ENCODE results near the gene NKX3-2.

The NKX3-2 gene

DNA sequence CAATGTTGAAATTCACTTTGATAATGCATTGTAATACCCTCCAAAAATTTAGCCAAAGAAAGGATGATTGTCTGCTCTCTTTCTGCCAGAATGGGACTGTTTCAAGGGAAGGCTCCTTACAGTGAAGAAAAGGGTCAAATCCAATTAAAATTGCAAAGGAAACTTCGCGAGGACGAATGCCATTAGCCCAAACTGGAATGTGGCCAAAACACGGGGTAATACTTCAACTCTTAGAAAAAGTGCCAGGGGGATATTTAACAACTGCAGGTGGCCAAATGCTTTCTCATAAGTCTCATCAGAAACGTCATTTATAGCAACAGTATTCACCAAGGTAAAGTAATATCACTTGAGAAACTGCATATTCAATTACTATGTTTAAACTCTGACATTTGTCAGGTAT lies 29.0 kb downstream of the NKX3-2 start:
- in situ Hi-C loops (cut with MboI; ENCODE audit: low sequenced_read_pairs, unreplicated experiment) = no loop called here
- no peak for TF ChIP-seq CTCF (IDR thresholded peaks at IDR 0.05; ENCODE audit: borderline replicate concordance, control extremely low read depth, extremely low read depth, insufficient read depth, missing control alignments)
- DNase-seq (ENCODE audit: low spot score) = no peak

- no peak for TF ChIP-seq CTCF (IDR thresholded peaks at IDR 0.05; ENCODE audit: borderline replicate concordance, control extremely low read depth, extremely low read depth, insufficient read depth, missing control alignments)
- in situ Hi-C loops (cut with MboI; ENCODE audit: low sequenced_read_pairs, unreplicated experiment) = no loop called here
- no peak for DNase-seq (ENCODE audit: low spot score)
Observed at GRCh38 chr4:13514722-13515121, 29.6 kb downstream of the NKX3-2 start.

DNA sequence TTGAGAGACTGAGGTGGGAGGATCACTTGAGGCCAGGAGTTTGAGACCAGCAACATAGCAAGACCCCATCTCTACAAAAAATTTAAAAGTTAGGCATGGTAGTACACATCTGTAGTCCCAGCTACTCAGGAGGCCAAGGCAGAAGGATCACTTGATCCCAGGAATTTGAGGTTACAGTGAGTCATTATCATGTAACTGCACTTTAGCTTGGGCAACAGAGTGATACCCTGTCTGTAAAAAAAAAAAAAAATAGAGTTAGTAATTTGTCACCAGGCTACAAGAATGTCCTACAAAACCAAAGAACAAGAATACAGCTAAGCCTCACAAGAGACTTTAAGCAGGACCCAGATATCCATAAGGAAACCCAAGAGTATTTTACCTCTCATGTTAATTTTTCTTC lies 33.2 kb downstream of the NKX3-2 start:
- TF ChIP-seq CTCF (IDR thresholded peaks at IDR 0.05; ENCODE audit: borderline replicate concordance, control extremely low read depth, extremely low read depth, insufficient read depth, missing control alignments) = no peak
- in situ Hi-C loops (cut with MboI; ENCODE audit: low sequenced_read_pairs, unreplicated experiment) = no loop called here
- DNase-seq (ENCODE audit: low spot score) = no peak

DNA sequence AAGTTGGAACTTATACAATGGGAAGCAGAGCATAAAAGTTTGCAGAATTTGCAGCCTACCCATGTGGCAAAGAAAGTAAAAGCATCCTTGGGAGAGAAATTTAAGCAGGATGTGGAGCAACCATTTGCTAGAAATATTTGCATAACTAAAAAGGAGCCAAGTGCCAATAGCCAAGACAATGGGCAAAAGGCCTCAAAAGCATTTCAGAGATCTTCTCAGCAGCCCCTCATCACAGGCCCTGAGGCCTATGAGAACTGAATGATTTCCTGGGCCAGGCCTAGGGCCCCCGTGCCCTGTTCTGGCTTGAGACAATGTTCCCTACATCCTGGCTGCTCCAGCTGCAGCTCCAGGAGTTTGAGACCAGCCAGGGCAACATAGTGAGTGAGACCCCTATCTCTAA lies 34.9 kb downstream of the NKX3-2 start:
- in situ Hi-C loops (cut with MboI; ENCODE audit: low sequenced_read_pairs, unreplicated experiment) = no loop called here
- no peak for DNase-seq (ENCODE audit: low spot score)
- no peak for TF ChIP-seq CTCF (IDR thresholded peaks at IDR 0.05; ENCODE audit: borderline replicate concordance, control extremely low read depth, extremely low read depth, insufficient read depth, missing control alignments)

DNA sequence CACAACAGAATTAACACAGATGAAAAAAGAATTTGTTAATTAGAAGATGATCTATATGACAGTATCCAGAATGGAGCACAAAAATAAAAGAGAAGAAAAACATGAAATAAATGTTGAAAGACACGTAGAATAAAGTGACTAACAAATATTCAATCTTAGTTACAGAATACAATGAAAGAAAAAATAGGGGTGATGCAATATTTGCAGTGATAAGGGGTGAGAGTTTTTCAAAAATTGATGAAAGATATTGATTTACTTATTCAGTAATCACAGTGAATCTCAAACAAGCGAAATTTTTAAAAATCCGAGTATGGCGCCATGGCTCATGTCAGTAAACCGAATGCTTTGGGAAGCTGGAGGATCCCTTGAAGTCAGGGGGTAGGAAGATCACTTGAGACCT lies 39.9 kb downstream of the NKX3-2 start:
- in situ Hi-C loops (cut with MboI; ENCODE audit: low sequenced_read_pairs, unreplicated experiment) = no loop called here
- TF ChIP-seq CTCF (IDR thresholded peaks at IDR 0.05; ENCODE audit: borderline replicate concordance, control extremely low read depth, extremely low read depth, insufficient read depth, missing control alignments) = no peak
- no peak for DNase-seq (ENCODE audit: low spot score)

DNA sequence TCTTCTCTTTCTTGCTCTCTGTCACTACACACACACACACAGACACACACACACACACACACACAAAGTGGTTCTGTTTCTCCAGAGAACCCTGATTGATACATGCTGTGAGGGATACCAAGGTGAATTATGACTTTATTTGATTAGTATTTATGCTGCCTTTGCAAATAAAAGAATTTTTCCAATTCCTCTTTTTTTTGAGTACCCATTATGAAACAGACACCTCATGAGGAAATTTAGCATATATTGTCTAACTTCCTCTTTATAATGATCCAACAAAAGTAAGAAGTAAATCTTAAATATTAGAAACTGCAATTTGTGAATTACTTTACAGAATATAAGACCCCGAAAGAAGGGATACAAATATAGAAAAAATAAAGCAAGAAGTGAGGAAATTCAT lies 45.8 kb downstream of the NKX3-2 start:
- in situ Hi-C loops (cut with MboI; ENCODE audit: low sequenced_read_pairs, unreplicated experiment) = no loop called here
- DNase-seq (ENCODE audit: low spot score) = no peak
- no peak for TF ChIP-seq CTCF (IDR thresholded peaks at IDR 0.05; ENCODE audit: borderline replicate concordance, control extremely low read depth, extremely low read depth, insufficient read depth, missing control alignments)

GRCh38 chr4:13496605-13497004 lies 47.7 kb downstream of the NKX3-2 start:
- in situ Hi-C loops (cut with MboI; ENCODE audit: low sequenced_read_pairs, unreplicated experiment) = no loop called here
- TF ChIP-seq CTCF (IDR thresholded peaks at IDR 0.05; ENCODE audit: borderline replicate concordance, control extremely low read depth, extremely low read depth, insufficient read depth, missing control alignments) = no peak
- no peak for DNase-seq (ENCODE audit: low spot score)

Data from GM13976 (cell line).